ENCODE data around the gene PCP2.

DNA sequence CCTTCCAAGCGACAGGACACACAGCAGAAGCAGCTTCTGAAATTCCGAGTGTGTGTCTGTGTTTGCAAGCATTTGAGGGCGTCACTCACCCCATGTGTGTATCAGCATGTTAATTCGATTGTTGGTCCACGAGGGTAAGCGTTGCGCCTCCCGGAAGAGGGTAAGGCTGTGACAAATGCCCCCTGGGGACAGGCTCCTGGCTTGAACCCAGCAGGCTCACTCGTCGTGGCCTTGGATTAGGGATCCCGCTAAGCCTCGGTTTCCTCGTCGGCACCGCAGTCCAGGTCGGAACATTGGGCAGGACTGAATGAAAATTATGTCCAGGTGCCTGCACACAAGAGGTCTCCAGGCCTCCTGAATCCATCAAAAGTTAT, 2.8 kb upstream of the PCP2 start:
- TF ChIP-seq, protein P1, sequence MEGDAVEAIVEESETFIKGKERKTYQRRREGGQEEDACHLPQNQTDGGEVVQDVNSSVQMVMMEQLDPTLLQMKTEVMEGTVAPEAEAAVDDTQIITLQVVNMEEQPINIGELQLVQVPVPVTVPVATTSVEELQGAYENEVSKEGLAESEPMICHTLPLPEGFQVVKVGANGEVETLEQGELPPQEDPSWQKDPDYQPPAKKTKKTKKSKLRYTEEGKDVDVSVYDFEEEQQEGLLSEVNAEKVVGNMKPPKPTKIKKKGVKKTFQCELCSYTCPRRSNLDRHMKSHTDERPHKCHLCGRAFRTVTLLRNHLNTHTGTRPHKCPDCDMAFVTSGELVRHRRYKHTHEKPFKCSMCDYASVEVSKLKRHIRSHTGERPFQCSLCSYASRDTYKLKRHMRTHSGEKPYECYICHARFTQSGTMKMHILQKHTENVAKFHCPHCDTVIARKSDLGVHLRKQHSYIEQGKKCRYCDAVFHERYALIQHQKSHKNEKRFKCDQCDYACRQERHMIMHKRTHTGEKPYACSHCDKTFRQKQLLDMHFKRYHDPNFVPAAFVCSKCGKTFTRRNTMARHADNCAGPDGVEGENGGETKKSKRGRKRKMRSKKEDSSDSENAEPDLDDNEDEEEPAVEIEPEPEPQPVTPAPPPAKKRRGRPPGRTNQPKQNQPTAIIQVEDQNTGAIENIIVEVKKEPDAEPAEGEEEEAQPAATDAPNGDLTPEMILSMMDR (IDR thresholded peaks at IDR 0.05) = no peak
- no peak for TF ChIP-seq EZH2 (IDR thresholded peaks at IDR 0.05; ENCODE audit: borderline replicate concordance, insufficient read depth, low read depth, low read length, poor library complexity, severe bottlenecking)
